HCT116 (cell line): Measurements from ENCODE around the gene COLEC11. TPM values are rescaled to one million over a fixed set of nuclear protein-coding genes. Genes with fewer than 3 reads are reported as not detected.

Experiments used
- ATAC-seq: fragments of 200-7000 bp; cut with Tn5 transposase; 2 replicates; pipeline ENCODE4 v1.9.1; 2020; ENCODE audit warnings: mild to moderate bottlenecking, moderate library complexity
- BruUV-seq: library from RNA; stranded (reverse); fragments of 400-500 nt; replicated peaks from 2 replicates; lab custom pipeline; 2021; lab: Mats Ljungman, UMichigan
- CTCF ChIA-PET: fragments of 300-600 bp; sonication (Branson Sonifier 250); formaldehyde crosslinking; loops from one replicate; lab custom pipeline; 2021; ENCODE audit warnings: antibody characterized with exemption; lab: Charles Lee
- POLR2A ChIA-PET: fragments of 300-600, 350-600 bp; sonication (Branson Sonifier 250); formaldehyde crosslinking; loops from one replicate; lab custom pipeline; 2021; ENCODE audit warnings: antibody characterized with exemption; lab: Charles Lee
- RAD21 ChIA-PET, 2 experiments: fragments of 300-600 bp; sonication (Branson Sonifier 250); formaldehyde crosslinking; loops; one replicate each; lab custom pipeline; 2023; ENCODE audit warnings: low total read pairs in 2 of 2; ENCODE audit not compliant: uncharacterized antibody in 2 of 2, unreplicated experiment in 2 of 2, low non-redundant PET in 1 of 2; lab: Charles Lee
- DNase-seq: peaks from one replicate; pipeline ENCODE4 v3.0.0-alpha.2; 2010; ENCODE audit warnings: low read depth, low spot score
- H2AFZ ChIP-seq: fragments of 200-600 bp; shearing (Covaris generic), sonication (generic); 2 replicates; pipeline ENCODE4 v1.6.1; 2017; ENCODE audit warnings: low read depth, mixed run types, mixed read lengths, antibody characterized with exemption, low read length; ENCODE audit not compliant: poor library complexity, severe bottlenecking
- H3K27ac ChIP-seq: 2 replicates; pipeline ENCODE4 v1.5.1; 2012; ENCODE audit warnings: low read depth, low read length
- H3K27me3 ChIP-seq: fragments of 200-600 bp; sonication (generic); 2 replicates; pipeline ENCODE4 v1.6.1; 2016; ENCODE audit warnings: mixed run types, low read length, mixed read lengths; ENCODE audit not compliant: insufficient read depth
- H3K36me3 ChIP-seq, 2 experiments: fragments of 200-500 bp in 1 of 2; fragments of 200-600 bp in 1 of 2; sonication (Bioruptor generic) in 1 of 2; sonication (generic) in 1 of 2; 2 replicates each; pipeline versions ENCODE4 v1.5.1 to v1.6.1; 2014 to 2016; ENCODE audit warnings: low read length in 2 of 2, inconsistent platforms in 1 of 2, mixed read lengths in 1 of 2, mixed run types in 1 of 2; ENCODE audit not compliant: insufficient read depth in 2 of 2, control insufficient read depth in 1 of 2
- H3K4me1 ChIP-seq, 2 experiments: fragments of 200-600 bp in 1 of 2; sonication (generic) in 1 of 2; 2 replicates each; pipeline versions ENCODE4 v1.5.1 to v1.6.1; 2012 to 2017; ENCODE audit warnings: low read length in 2 of 2, inconsistent platforms in 1 of 2, mild to moderate bottlenecking in 1 of 2, mixed read lengths in 1 of 2, mixed run types in 1 of 2, moderate library complexity in 1 of 2; ENCODE audit not compliant: insufficient read depth in 2 of 2, control insufficient read depth in 1 of 2
- H3K4me2 ChIP-seq: fragments of 200-600 bp; sonication (generic); 2 replicates; pipeline ENCODE4 v1.6.1; 2017; ENCODE audit warnings: mixed run types, low read length, mixed read lengths
- H3K4me3 ChIP-seq, 2 experiments: fragments of 200-600 bp in 1 of 2; sonication (generic) in 1 of 2; replicated peaks in 1 of 2; 2 replicates each; pipeline ENCODE4 v1.5.1; 2011 to 2016; ENCODE audit warnings: low read length in 2 of 2, control low read depth in 1 of 2, low read depth in 1 of 2, mild to moderate bottlenecking in 1 of 2, mixed read lengths in 1 of 2, mixed run types in 1 of 2
- H3K79me2 ChIP-seq: fragments of 200-600 bp; sonication (generic); 2 replicates; pipeline ENCODE4 v1.6.1; 2017; ENCODE audit warnings: mild to moderate bottlenecking, mixed run types, low read length, moderate library complexity, mixed read lengths; ENCODE audit not compliant: insufficient read depth
- H3K9ac ChIP-seq: fragments of 200-600 bp; sonication (generic); 2 replicates; pipeline ENCODE4 v1.6.1; 2016; ENCODE audit warnings: low read length, mixed read lengths
- H3K9me2 ChIP-seq: fragments of 200-600 bp; sonication (generic), shearing (Covaris generic); 2 replicates; pipeline ENCODE4 v1.6.1; 2017; ENCODE audit warnings: mixed run types, mild to moderate bottlenecking, moderate library complexity; ENCODE audit not compliant: insufficient read depth
- H3K9me3 ChIP-seq, 2 experiments: fragments of 200-500 bp in 1 of 2; fragments of 200-600 bp in 1 of 2; sonication (Bioruptor generic) in 1 of 2; sonication (generic) in 1 of 2; 2 replicates each; pipeline ENCODE4 v1.6.1; 2014 to 2017; ENCODE audit warnings: low read length in 2 of 2, mixed read lengths in 2 of 2, inconsistent platforms in 1 of 2, low read depth in 1 of 2, mild to moderate bottlenecking in 1 of 2, mixed run types in 1 of 2, moderate library complexity in 1 of 2; ENCODE audit not compliant: control insufficient read depth in 1 of 2, insufficient read depth in 1 of 2
- H4K20me1 ChIP-seq: fragments of 200-600 bp; sonication (generic), shearing (Covaris generic); 2 replicates; pipeline ENCODE4 v1.6.1; 2017; ENCODE audit warnings: mixed run types, mild to moderate bottlenecking, moderate library complexity; ENCODE audit not compliant: insufficient read depth
- ATF3 ChIP-seq: IDR thresholded peaks from 2 replicates; pipeline ENCODE4 v1.6.1; 2012
- CBX3 ChIP-seq: IDR thresholded peaks from 2 replicates; pipeline ENCODE4 v1.6.1; 2012; ENCODE audit warnings: low read depth
- CTCF ChIP-seq, 3 experiments: fragments of 200-600 bp in 1 of 3; sonication (generic) in 1 of 3; IDR thresholded peaks in 2 of 3; conservative IDR thresholded peaks in 1 of 3; 2 replicates each; pipeline ENCODE4 v1.5.1; 2012 to 2017; ENCODE audit warnings: low read depth in 2 of 3, low read length in 2 of 3, antibody characterized with exemption in 1 of 3, borderline replicate concordance in 1 of 3, control low read depth in 1 of 3, mild to moderate bottlenecking in 1 of 3, mixed read lengths in 1 of 3, mixed run types in 1 of 3, moderate library complexity in 1 of 3; ENCODE audit not compliant: insufficient read depth in 1 of 3
- FOSL1 ChIP-seq: IDR thresholded peaks from 2 replicates; pipeline ENCODE4 v1.6.1; 2012; ENCODE audit warnings: low read depth
- POLR2A ChIP-seq: IDR thresholded peaks from 2 replicates; pipeline ENCODE4 v1.7.0; 2011; ENCODE audit warnings: borderline replicate concordance; ENCODE audit not compliant: insufficient read depth, insufficient read length; ENCODE audit errors: extremely low read depth
- SIN3A ChIP-seq: IDR thresholded peaks from 2 replicates; pipeline ENCODE4 v1.6.1; 2012; ENCODE audit warnings: low read depth
- SP1 ChIP-seq: IDR thresholded peaks from 2 replicates; pipeline ENCODE4 v1.6.1; 2012; ENCODE audit warnings: low read depth
- YY1 ChIP-seq: IDR thresholded peaks from 2 replicates; pipeline ENCODE4 v1.6.1; 2011; ENCODE audit warnings: low read length, low read depth, moderate library complexity, mild to moderate bottlenecking; ENCODE audit not compliant: insufficient replicate concordance; ENCODE audit errors: extremely low read depth
- ZFX ChIP-seq: fragments of 450-650 bp; IDR thresholded peaks from 2 replicates; pipeline ENCODE4 v1.6.1; 2017
- intact Hi-C: fragments of 100-400 bp; cut with micrococcal nuclease; formaldehyde crosslinking; loops from 2 replicates; pipeline ENCODE4 v1.10.0; 2022
- total RNA-seq: library from RNA; stranded (reverse); gene quantifications from one replicate; pipeline ENCODE4 v1.2.1, GENCODE V29; 2021; ENCODE audit not compliant: unreplicated experiment
- TF ChIP-seq, protein P1 (sequence below): IDR thresholded peaks from 2 replicates; pipeline ENCODE4 v1.6.1; 2011; ENCODE audit warnings: mild to moderate bottlenecking, low read length, moderate library complexity; ENCODE audit not compliant: insufficient replicate concordance; ENCODE audit errors: extremely low read depth

Gene COLEC11
- total RNA-seq, 1 experiment from 2014 or later, result 0.15 TPM

DNA sequence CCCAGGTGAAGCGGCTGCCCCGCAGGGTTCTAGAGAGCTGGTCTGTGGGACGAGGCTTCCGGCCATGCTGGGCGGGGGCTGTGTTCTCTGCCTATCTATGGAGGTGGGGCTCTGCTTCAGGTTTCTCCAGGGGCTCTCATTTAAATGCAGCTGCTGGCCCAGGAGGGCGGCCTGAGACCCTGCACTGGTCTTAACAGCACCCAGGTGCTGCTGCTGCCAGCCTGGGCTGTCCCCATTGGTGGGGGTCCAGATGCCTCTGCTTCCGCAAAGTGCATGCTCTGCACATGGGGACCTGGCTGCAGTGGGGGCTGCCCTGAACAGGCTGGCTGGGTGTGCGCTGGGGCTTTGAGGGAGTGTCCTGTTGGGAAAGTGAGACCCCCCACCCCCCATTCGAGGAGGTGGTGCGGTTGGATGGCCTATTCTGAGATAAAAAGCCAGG lies 33.3 kb downstream of the COLEC11 start:
- TF ChIP-seq CTCF (IDR thresholded peaks at IDR 0.05 in 2 of 3, conservative IDR thresholded peaks at IDR 0.05 in 1 of 3; ENCODE audit: borderline replicate concordance in 1 of 3, insufficient read depth in 1 of 3, low read depth in 2 of 3, low read length in 2 of 3) (no peak), ZFX (no peak), SP1 (no peak), FOSL1 (no peak), SIN3A (no peak), POLR2A (no peak), YY1 (no peak), CBX3 (no peak), ATF3 (no peak)
- TF ChIP-seq, protein P1, sequence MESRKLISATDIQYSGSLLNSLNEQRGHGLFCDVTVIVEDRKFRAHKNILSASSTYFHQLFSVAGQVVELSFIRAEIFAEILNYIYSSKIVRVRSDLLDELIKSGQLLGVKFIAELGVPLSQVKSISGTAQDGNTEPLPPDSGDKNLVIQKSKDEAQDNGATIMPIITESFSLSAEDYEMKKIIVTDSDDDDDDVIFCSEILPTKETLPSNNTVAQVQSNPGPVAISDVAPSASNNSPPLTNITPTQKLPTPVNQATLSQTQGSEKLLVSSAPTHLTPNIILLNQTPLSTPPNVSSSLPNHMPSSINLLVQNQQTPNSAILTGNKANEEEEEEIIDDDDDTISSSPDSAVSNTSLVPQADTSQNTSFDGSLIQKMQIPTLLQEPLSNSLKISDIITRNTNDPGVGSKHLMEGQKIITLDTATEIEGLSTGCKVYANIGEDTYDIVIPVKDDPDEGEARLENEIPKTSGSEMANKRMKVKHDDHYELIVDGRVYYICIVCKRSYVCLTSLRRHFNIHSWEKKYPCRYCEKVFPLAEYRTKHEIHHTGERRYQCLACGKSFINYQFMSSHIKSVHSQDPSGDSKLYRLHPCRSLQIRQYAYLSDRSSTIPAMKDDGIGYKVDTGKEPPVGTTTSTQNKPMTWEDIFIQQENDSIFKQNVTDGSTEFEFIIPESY, result no peak
- TF ChIP-seq, all 23 proteins: peak for 0
- ChIA-PET CTCF (interaction anchor here (1.0 kb wide), 1 partner anchor 9 kb away, joined by 3 read pairs; no protein-coding TSS in a partner anchor), RAD21 (no interaction called here), POLR2A (no interaction called here)
- Histone ChIP-seq H3K9me3 (no peaks in the 10 kb centered on the region), H3K9ac (no peak overlapping the region), H3K4me1 (peaks cover 0 to 6% of the 10 kb centered on the region in 2 experiments; a peak in 2 of 4 replicates), H2AFZ (no peak overlapping the region), H3K9me2 (no peaks in the 10 kb centered on the region), H3K79me2 (no peaks in the 10 kb centered on the region), H3K27me3 (no peaks in the 10 kb centered on the region), H3K36me3 (no peaks in the 10 kb centered on the region), H4K20me1 (no peaks in the 10 kb centered on the region), H3K27ac (no peak overlapping the region), H3K4me2 (no peak overlapping the region), H3K4me3 (no peak overlapping the region)
- intact Hi-C loops, result no loop called here
- no peak for DNase-seq
- BruUV-seq, result no TSS peak
- ATAC-seq, result no peak
